DMS114 treated with DMSO at 0.1 percent for 48 hours (cell line): ENCODE data around the gene SLCO6A1.

ENCODE experiments used
- DNase-seq: peaks from one replicate; lab custom pipeline; 2025; ENCODE audit not compliant: unreplicated experiment; lab: John Stamatoyannopoulos, UW

SLCO6A1 gene

DNA sequence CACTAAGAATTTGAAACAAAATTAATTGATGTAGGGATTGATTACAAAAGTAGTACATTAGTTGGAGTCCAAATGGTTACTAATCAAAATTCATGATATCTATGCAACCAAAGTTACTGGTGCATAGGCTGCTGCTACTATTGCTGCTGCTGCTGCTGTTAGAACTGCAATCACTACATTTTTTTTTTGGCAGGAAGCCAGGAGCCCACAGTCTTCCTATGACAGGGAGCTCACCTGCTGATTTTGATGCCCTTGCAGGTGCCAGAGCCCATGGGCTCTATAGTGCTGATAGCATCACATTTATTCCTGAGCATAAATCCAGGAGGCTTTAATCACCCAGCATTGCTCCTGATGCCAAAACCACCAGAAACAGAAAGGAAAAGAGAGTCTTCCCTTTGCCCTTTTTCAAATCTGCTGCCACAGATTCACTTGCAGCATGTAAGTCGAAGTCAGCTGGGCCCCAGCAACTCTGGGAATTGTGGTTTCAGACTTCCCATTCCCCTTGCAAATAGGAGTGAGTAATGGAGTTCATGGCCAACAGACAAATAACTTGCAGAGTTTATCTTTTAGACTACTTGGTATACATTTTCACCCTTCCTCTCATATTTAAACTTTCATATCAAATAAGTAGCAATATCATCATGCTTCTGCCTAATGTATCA, 17.6 kb downstream of the SLCO6A1 start:
- DNase-seq, result no peak

DNA sequence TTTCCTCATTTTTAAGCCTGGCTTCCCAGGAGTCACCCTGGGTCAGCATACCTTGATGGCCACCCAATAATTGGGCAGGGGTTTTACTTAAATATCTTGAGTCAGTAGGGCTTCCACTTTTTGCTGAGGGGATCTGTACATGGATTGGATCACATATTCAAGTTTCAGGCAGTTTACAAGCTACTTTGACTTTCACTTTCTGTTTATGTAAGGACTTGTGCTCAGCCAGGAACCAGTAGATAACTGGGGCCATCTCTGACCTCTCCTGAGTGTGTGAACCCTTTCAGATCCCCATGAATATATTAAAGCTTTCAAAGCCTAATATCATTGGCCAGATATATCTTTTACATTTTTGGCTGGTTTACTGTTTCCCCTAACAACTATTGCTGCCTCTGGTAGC, 45.1 kb downstream of the SLCO6A1 start:
- DNase-seq, result no peak

DNA sequence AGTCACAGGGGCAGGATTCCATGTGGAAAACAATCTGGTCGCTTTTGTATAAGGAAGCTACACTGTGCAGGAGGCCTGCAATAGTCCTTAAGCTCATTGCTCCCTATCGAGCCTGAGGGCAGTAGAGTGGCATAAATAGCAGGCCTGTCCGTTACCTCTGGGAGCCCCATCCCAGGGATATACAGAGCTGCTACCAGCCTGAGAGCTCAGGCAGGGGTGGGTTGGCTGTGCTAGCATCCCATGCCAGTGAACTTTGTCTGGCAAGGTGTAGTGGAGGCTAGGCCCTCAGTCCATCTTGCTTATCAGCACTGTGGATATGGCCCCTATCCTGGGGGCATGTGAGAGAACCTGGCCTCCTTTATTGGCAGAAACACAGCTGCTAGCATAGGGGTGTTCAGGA, 47.7 kb downstream of the SLCO6A1 start:
- no peak for DNase-seq

DNA sequence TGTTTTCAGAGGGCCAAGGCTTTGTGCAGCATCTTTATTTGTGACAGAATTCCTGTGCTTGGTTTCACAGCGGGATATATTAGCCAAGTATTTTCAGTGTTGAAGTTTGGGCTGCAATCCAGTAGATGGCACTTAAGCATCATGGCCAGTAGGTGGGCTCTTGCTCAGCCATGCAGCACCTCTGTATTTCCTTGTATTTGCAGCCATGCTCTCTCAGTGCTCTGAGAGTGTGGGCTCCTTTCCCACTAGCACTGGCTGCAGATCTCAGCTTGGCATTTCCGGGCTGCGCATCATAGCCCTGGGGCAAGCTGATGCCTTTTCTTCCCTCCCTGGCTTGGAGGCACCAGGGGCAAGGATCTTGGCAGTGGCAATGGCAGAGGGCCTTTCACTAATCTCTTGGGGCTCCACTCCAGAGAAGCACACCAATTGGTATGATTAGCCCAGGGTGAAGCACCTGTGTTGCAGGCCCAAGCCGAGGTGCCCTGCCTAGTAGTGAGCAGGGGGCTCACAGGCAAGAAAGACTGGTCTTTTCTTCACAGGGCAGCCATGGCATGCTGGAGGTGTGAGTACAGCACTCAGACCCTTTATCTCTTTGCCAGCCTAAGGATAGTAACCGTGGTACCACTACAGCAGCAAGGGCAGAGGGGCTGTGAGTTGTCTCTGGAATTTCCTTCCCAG, 48.3 kb downstream of the SLCO6A1 start:
- no peak for DNase-seq

DNA sequence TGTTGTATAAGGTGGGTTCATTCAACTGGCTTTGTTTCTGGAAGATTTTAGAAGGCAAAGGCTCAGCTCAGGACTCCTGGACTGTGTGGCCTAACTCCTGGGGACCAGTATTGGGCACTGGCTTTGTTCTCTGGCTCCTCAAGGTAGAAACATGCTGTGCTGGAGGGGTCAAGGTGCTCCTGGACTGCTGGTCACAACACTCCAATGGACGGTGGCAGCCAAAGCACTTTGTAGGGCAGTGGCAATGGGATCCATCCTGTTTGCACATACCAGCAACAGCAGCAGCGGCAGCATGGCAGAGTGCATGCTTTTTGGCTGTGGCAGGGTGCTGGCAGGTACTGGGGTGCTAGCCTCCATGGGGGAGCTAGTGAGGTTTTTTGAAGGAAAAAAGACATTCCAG, 65.3 kb downstream of the SLCO6A1 start:
- no peak for DNase-seq

DNA sequence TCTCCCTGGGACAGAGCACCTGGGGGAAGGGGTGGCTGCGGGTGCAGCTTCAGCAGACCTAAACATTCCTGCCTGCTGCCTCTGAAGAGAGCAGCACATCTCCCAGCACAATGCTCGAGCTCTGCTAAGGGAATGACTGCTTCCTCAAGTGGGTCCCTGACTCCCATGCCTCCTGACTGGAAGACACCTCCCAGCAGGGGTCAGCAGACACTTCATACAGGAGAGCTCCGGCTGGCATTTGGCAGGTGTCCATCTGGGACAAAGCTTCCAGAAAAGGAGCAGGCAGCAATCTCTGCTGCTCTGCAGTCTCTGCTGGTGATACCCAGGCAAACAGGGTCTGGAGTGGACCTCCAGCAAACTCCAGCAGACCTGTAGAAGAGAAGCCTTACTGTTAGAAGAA, 77.2 kb downstream of the SLCO6A1 start:
- no peak for DNase-seq

DNA sequence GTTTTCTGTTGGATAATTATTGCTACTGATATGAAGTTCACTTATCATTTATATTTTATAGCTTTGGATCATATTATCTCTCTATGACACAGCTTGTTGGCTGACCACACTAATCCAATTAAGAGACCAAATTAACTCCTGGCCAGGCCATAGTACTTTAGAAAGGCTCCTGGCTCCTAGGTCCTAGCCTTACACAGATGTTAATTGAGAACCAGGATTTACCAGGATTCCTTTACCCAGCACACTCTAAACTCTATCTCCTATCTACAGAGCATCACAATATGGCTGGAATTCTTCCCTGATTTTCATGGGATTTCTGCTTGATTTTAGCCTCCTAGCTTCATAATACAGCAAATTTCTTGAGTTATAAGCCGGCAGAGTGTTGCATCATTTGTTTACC, 80.3 kb downstream of the SLCO6A1 start:
- no peak for DNase-seq

DNA sequence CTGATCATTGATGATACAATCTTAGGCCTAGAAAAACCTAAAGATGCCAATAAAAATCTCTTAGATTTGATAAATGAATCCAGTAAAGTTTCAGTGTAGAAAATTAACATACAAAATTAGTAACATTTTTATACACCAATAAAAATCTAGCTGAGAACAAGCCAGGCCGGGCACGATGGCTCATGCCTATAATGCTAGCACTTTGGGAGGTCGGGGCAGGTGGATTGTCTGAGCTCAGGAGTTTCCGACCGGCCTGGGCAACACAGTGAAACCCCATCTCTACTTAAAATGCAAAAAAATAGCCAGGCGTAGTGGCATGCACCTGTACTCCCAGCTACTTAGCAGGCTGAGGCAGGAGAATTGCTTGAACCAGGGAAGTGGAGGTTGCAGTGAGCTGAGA, 84.4 kb downstream of the SLCO6A1 start:
- no peak for DNase-seq

DNA sequence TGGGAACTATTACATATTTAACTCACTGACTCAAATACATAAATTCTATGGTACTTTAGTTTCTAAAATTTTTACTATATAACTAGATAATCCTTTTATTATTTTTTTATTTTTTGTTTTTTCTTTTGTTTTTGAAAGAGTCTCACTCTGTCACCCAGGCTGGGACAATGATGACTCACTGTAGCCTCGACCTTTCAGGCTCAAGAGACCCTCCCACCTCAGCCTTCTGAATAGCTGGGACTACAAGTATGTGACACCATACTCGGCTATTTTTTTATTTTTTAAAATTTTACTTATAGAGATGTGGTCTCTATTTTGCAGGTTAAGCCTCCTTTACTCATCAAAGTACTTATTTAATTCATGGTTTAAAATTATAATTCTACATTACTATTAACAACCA, 110.6 kb downstream of the SLCO6A1 start:
- DNase-seq, result no peak

DNA sequence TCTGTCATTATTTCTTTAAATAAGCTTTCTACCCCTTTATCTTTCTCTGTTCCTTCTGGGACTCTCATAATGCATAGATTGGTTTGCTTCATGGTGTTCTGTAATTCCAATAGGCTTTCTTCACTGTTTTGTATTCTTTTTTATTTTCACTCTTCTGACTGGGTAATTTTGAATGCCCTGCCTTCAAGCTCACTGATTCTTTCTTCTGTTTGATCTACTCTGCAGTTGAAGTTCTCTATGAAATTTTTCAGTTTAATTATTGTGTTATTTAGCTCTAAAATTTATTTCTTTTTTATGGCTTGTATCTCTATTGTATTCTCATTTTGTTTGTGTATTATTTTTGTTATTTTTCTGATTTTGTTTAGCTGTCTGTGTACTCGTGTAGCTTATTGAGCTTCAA, 113.4 kb downstream of the SLCO6A1 start:
- no peak for DNase-seq

DNA sequence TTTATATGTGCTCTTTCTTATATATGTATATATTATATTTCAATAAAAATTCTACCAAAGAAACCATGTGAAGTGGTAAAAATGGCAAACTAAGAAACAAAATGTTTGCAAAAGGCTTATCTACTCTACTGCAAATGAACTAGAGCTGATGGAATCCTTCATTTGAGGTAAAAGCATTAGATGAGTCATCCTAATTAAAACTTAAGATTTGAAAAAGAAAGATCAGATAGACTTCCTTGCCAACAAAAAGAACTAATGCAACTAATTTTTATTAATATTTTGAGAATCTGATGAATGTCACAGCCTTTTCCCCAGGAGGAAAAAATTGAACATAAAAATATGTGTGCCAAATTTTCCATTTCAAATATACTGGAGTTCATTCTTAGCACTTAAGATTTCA, 118.6 kb downstream of the SLCO6A1 start:
- DNase-seq, result no peak

DNA sequence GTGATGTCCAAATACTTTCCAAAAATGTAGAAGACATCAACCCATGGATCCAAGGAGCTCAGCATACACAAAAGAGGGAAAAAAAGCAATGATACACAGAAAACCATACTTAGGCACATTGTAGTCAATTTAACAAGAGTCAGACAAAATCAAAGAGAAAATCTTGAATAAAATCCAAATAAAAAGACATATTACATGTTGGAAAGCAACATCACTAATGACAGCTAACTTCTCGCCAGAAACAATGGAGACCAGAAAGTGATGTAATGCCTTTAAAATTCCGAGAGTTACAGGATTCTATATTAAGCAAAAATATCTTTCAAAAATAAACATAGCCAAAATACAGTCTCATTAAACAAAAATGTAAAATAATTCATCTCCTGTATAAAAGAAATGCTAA, 122.9 kb downstream of the SLCO6A1 start:
- DNase-seq, result no peak

DNA sequence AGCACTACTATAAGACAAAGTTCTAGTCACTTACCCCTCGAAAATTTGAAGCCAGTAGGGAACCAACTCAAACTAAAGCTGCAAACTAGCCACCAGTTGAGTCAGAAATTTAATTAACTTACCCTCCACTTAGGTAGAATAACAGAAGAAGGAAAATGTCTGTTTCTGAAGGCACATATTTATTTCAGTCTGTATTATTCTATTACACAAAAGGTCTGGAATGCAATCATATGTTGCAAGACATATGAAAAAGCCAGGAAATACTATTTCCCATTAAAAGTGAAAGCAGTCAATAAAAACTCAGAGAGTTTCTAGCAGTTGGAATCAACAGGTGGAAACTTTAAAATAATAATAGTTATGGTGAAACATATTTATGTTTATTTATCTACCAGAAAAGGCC, 123.5 kb downstream of the SLCO6A1 start:
- DNase-seq, result no peak

DNA sequence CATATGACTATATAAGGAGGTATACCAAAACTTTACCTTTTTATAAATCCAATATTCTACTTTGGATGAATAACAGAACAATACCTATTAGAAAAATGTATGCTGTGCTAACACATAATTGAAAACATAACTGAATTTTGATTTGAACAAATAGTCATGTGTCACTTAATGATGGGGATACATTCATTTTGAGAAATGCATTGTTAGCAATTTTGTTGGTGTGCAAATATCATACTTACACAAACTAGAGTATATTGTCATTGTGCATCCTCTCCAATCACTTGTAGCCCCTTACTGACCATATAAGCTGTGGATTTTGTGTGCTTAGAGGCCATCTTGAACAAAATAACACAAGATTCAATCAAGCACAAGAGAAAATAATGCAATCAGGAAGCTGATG, 130.4 kb downstream of the SLCO6A1 start:
- no peak for DNase-seq

DNA sequence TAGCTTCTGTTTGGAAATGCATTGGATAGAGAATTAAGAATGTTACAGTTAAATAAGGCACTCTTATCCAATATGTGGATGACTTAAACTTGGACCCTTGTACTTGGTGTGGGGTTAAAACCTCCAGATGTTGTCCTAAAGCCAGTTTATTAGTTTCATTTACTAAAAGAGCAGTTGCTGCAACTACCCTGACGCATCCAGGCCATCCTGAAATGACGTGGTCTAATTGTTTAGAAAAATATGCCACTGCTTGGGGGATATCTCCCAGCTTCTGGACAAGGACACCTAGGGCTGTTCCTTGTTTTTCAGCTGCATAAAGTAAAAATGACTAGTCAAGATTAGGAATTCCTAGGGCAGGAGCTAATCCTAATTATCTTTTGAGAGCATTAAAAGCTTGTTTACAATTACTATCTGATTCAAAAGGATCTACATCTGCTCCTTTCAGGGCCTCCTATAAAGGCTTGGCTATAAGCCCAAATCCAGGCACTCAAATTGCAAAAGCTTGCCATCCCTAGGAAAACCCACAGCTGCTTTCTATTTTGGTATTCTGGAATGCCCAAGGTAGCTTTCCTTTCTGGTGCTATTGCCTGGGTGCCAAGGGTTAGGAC, 157.0 kb downstream of the SLCO6A1 start:
- no peak for DNase-seq

DNA sequence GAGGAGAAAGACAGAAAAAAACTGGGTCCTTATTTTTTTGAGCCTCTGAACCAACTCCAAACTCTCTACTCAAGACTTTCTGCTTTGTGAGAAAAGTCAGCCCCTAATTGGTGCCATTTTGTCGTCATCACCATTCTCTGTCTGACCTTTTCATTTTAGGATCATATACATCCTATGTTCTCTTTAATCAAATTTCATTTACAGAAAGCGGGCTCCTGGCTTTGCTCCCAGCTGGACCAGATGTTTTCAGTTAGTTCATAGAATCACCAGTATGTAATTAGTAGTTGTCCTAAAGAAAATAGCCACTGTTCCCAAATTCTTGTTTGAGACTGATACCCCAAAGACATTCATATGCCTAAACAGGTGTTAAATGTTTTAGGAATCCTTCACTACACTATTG, 174.1 kb downstream of the SLCO6A1 start:
- DNase-seq, result no peak
